PC-3 (cell line): ENCODE data around the gene PRKN. TPM values are rescaled to one million over a fixed set of nuclear protein-coding genes. Genes with fewer than 3 reads are reported as not detected.
A peak's percentile ranks its signal among the peaks of the same experiment; 100 is the strongest.

Experiments used
- ATAC-seq: fragments of 200-7000 bp; cut with Tn5 transposase; 2 replicates; pipeline ENCODE4 v1.9.1; 2020; ENCODE audit warnings: mild to moderate bottlenecking, moderate library complexity
- BruUV-seq: library from RNA; stranded (reverse); fragments of 400-500 nt; replicated peaks from 2 replicates; lab custom pipeline; 2021; lab: Mats Ljungman, UMichigan
- CTCF ChIA-PET: fragments of 300-600 bp; sonication (Branson Sonifier 250); formaldehyde crosslinking; loops from one replicate; lab custom pipeline; 2022; ENCODE audit warnings: antibody characterized with exemption; lab: Charles Lee
- POLR2A ChIA-PET: fragments of 300-600 bp; sonication (Branson Sonifier 250); formaldehyde crosslinking; loops from one replicate; lab custom pipeline; 2022; ENCODE audit warnings: antibody characterized with exemption; ENCODE audit not compliant: unreplicated experiment; lab: Charles Lee
- DNase-seq: peaks from one replicate; pipeline ENCODE4 v3.0.0-alpha.2; 2015
- H2AFZ ChIP-seq: fragments of 300-600 bp; sonication (generic); 2 replicates; pipeline ENCODE4 v1.6.0; 2016; ENCODE audit warnings: antibody characterized with exemption, low read length
- H3F3A ChIP-seq: fragments of 300-600 bp; sonication (generic); one replicate; pipeline ENCODE4 v1.6.0; 2017; ENCODE audit warnings: antibody characterized with exemption, low read length, control low read depth, mild to moderate bottlenecking; ENCODE audit not compliant: unreplicated experiment
- H3K27ac ChIP-seq: fragments of 300-600 bp; sonication (generic); 2 replicates; pipeline ENCODE4 v1.5.1; 2016; ENCODE audit warnings: mild to moderate bottlenecking, low read length
- H3K27me3 ChIP-seq: fragments of 300-600 bp; sonication (generic); 2 replicates; pipeline ENCODE4 v1.6.1; 2016; ENCODE audit warnings: low read length, mixed read lengths
- H3K36me3 ChIP-seq: fragments of 300-600 bp; sonication (generic); 2 replicates; pipeline ENCODE4 v1.6.1; 2016; ENCODE audit warnings: low read depth, mixed run types, low read length, mixed read lengths
- H3K4me1 ChIP-seq: fragments of 300-600 bp; sonication (generic); 2 replicates; pipeline ENCODE4 v1.5.1; 2016; ENCODE audit warnings: low read length; ENCODE audit not compliant: insufficient read depth
- H3K4me2 ChIP-seq: fragments of 300-600 bp; sonication (generic); 2 replicates; pipeline ENCODE4 v1.6.0; 2016; ENCODE audit warnings: low read length
- H3K4me3 ChIP-seq: fragments of 300-600 bp; sonication (generic); 2 replicates; pipeline ENCODE4 v1.5.1; 2016; ENCODE audit warnings: mild to moderate bottlenecking, low read length, mixed read lengths
- H3K79me2 ChIP-seq: fragments of 300-600 bp; sonication (generic); 2 replicates; pipeline ENCODE4 v1.6.1; 2017; ENCODE audit warnings: low read length, mixed read lengths
- H3K9ac ChIP-seq: fragments of 300-600 bp; sonication (generic); 2 replicates; pipeline ENCODE4 v1.6.0; 2016; ENCODE audit warnings: mild to moderate bottlenecking, low read length
- H3K9me2 ChIP-seq: fragments of 300-600 bp; sonication (generic); replicated peaks from 2 replicates; pipeline ENCODE4 v1.6.1; 2016; ENCODE audit warnings: mixed run types, low read length, mixed read lengths
- H3K9me3 ChIP-seq: fragments of 300-600 bp; sonication (generic); 2 replicates; pipeline ENCODE4 v1.6.1; 2016; ENCODE audit warnings: low read length, mixed read lengths
- H4K20me1 ChIP-seq: fragments of 300-600 bp; sonication (generic); 2 replicates; pipeline ENCODE4 v1.6.1; 2016; ENCODE audit warnings: low read length, mixed read lengths
- CTCF ChIP-seq: fragments of 300-600 bp; sonication (generic); conservative IDR thresholded peaks from 2 replicates; pipeline ENCODE4 v1.5.1; 2017; ENCODE audit warnings: antibody characterized with exemption, low read depth, mild to moderate bottlenecking, low read length
- EZH2 ChIP-seq: fragments of 300-600 bp; sonication (generic); IDR thresholded peaks from one replicate; pipeline ENCODE4 v1.6.1; 2017; ENCODE audit warnings: antibody characterized with exemption, mild to moderate bottlenecking, low read length; ENCODE audit not compliant: unreplicated experiment
- EZH2phosphoT487 ChIP-seq: fragments of 300-600 bp; sonication (generic); IDR thresholded peaks from 2 replicates; pipeline ENCODE4 v1.6.1; 2018; ENCODE audit warnings: mild to moderate bottlenecking, antibody characterized with exemption, low read length, borderline replicate concordance
- intact Hi-C: fragments of 100-400 bp; cut with micrococcal nuclease; formaldehyde crosslinking; loops from 2 replicates; pipeline ENCODE4 v1.9.0; 2023
- total RNA-seq: library from RNA; depleted of rRNA; stranded (reverse); fragments of >200 nt; gene quantifications from 2 replicates; pipeline ENCODE4 v1.2.3, GENCODE V29; 2014

The PRKN gene
- total RNA-seq, 1 experiment from 2014 or later = not detected

- H3K4me1 ChIP-seq = no peaks in the 10 kb centered on the region
- ChIA-PET CTCF (no interaction called here), POLR2A (no interaction called here)
- H3K79me2 ChIP-seq = no peaks in the 10 kb centered on the region
- no peak overlapping the region for H2AFZ ChIP-seq
- no peaks in the 10 kb centered on the region for H4K20me1 ChIP-seq
- BruUV-seq = no TSS peak
- H3F3A ChIP-seq = no peaks in the 10 kb centered on the region
- no peak overlapping the region for H3K4me2 ChIP-seq
- H3K9ac ChIP-seq = no peak overlapping the region
- H3K36me3 ChIP-seq = no peaks in the 10 kb centered on the region
- ATAC-seq = no peak
- no peak for DNase-seq
- no peak overlapping the region for H3K27ac ChIP-seq
- intact Hi-C loops = no loop called here
- no peak for TF ChIP-seq EZH2
- TF ChIP-seq CTCF = no peak
- no peak for TF ChIP-seq EZH2phosphoT487
- no peaks in the 10 kb centered on the region for H3K9me2 ChIP-seq
- H3K27me3 ChIP-seq = no peaks in the 10 kb centered on the region
- no peak overlapping the region for H3K4me3 ChIP-seq
- no peaks in the 10 kb centered on the region for H3K9me3 ChIP-seq
Observed at GRCh38 chr6:161444464-161444863, 1283.1 kb downstream of the PRKN start.

DNA sequence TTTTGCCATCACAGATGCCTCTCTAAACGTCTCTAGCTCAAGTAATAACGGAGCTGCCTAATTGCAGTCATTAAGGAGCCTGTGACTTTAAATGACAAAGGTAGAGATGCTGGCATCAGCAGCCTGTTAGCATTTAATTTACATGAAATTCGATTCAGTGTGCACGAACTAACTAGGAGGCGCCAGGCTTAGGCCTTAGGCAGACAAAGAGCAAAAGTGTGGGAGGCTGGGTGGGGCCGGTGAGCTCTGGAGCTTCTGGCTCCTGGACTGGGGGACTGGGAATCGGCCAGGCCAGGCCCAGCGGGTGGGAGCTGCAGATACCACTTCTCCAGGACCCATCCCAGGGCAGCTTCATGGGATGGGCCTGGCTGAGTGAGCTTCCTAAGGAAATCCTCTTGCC is 1283.7 kb downstream of the PRKN start:
- no peaks in the 10 kb centered on the region for H3K79me2 ChIP-seq
- POLR2A ChIA-PET = no interaction called here
- H3K4me1 ChIP-seq = no peaks in the 10 kb centered on the region
- H3K4me2 ChIP-seq = no peak overlapping the region
- H3K36me3 ChIP-seq = no peaks in the 10 kb centered on the region
- H3K4me3 ChIP-seq = no peak overlapping the region
- H3F3A ChIP-seq = no peaks in the 10 kb centered on the region
- TF ChIP-seq EZH2 (no peak), EZH2phosphoT487 (no peak), CTCF (no peak)
- no peak for DNase-seq
- no peak overlapping the region for H3K9ac ChIP-seq
- peak overlapping the region; percentile 55; the same call in 1 of the 2 replicates for H2AFZ ChIP-seq
- intact Hi-C loops = no loop called here
- no peaks in the 10 kb centered on the region for H3K9me3 ChIP-seq
- no peak for ATAC-seq
- H4K20me1 ChIP-seq = no peaks in the 10 kb centered on the region
- CTCF ChIA-PET = no interaction called here
- BruUV-seq = no TSS peak
- H3K9me2 ChIP-seq = no peaks in the 10 kb centered on the region
- no peaks in the 10 kb centered on the region for H3K27me3 ChIP-seq
- no peak overlapping the region for H3K27ac ChIP-seq

DNA sequence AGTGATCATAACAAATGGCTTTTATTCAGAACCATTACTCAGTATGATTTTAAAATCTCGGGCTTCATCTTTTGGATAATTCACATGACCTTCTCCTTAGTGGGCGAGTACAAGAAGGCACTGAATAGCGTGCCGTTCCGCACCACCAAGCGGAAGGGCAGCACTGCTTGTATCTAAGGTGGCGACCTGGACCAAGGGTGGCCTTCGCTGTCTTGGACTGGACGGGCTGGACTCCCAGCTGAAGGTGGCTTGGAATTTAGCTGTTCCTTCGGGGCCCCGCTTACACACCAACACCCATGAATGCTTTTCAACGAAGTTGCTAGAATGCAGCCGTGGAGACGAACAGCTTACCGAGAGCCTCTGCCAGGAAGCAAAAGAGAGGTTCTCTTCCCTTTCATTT is 1285.1 kb downstream of the PRKN start:
- Histone ChIP-seq H3K4me3 (no peak overlapping the region), H3K9me3 (no peaks in the 10 kb centered on the region), H3K36me3 (no peaks in the 10 kb centered on the region), H3K4me2 (no peak overlapping the region), H3K79me2 (no peaks in the 10 kb centered on the region), H3K9me2 (no peaks in the 10 kb centered on the region), H3K4me1 (peaks cover 11% of the 10 kb centered on the region), H3K9ac (no peak overlapping the region), H4K20me1 (no peaks in the 10 kb centered on the region), H3F3A (no peaks in the 10 kb centered on the region), H3K27ac (no peak overlapping the region), H3K27me3 (no peaks in the 10 kb centered on the region), H2AFZ (no peak overlapping the region)
- TF ChIP-seq EZH2 (no peak), CTCF (no peak), EZH2phosphoT487 (no peak)
- ChIA-PET POLR2A (no interaction called here), CTCF (no interaction called here)
- no TSS peak for BruUV-seq
- intact Hi-C loops = no loop called here
- ATAC-seq = no peak
- no peak for DNase-seq
